ENCODE results near the gene FBXL15. TPM values are rescaled to one million over a fixed set of nuclear protein-coding genes. Genes with fewer than 3 reads are reported as not detected.
A peak's percentile ranks its signal among the peaks of the same experiment; 100 is the strongest.

Gene FBXL15
- total RNA-seq, 1 donor from 2014 or later = 8.6 TPM

DNA sequence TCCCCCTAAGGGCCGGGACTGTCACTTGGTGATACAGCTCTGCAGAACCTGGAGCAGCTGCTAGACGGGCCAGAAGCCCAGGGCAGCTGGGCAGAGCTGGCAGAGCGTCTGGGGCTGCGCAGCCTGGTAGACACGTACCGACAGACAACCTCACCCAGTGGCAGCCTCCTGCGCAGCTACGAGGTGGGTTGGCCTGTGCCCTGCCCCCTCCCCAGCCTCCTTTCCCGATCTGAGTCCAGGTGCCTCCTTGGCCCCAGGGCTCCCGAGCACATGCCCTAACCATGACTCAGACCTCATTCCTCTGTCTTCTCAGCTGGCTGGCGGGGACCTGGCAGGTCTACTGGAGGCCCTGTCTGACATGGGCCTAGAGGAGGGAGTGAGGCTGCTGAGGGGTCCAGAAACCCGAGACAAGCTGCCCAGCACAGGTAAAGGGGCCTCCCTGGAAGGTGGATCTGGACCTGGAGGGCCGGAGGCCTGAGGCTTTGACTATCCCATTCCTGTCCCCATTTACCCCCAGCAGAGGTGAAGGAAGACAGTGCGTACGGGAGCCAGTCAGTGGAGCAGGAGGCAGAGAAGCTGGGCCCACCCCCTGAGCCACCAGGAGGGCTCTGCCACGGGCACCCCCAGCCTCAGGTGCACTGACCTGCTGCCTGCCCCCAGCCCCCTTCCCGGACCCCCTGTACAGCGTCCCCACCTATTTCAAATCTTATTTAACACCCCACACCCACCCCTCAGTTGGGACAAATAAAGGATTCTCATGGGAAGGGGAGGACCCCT is 18.7 kb upstream of the FBXL15 start:
- Histone ChIP-seq H3K4me1 (ENCODE audit: insufficient read depth, low read length) (peaks cover 20% of the 10 kb centered on the region), H3K36me3 (ENCODE audit: insufficient read depth, low read length) (no peaks in the 10 kb centered on the region), H3K4me2 (ENCODE audit: low read length) (no peak overlapping the region), H3K27me3 (ENCODE audit: insufficient read depth, low read length) (no peaks in the 10 kb centered on the region), H3K9ac (ENCODE audit: low read length) (no peak overlapping the region), H4K20me1 (ENCODE audit: insufficient read depth, low read length) (peaks cover 12% of the 10 kb centered on the region), H2AFZ (ENCODE audit: low read depth, low read length) (no peak overlapping the region), H3K27ac (ENCODE audit: low read depth, low read length) (no peak overlapping the region), H3K4me3 (ENCODE audit: insufficient read depth, low read depth, low read length) (no peak overlapping the region), H3K9me3 (ENCODE audit: insufficient read depth, low read depth, low read length) (no peaks in the 10 kb centered on the region), H3K79me2 (ENCODE audit: insufficient read depth, low read length) (peaks cover 2% of the 10 kb centered on the region)
- H3K4me3 Mint-ChIP-seq (ENCODE audit: unreplicated experiment) = no peak overlapping the region
- H3K36me3 Mint-ChIP-seq (ENCODE audit: low read depth, unreplicated experiment) = peaks cover 6% of the 10 kb centered on the region
- TF ChIP-seq EZH2 (IDR thresholded peaks at IDR 0.05; ENCODE audit: insufficient read depth, low read length) = no peak
- TF ChIP-seq CTCF (IDR thresholded peaks at IDR 0.05; ENCODE audit: insufficient read depth, low read depth, low read length) = no peak
- DNase-seq (ENCODE audit: low read depth) (peak; percentile 39), FAIRE-seq (no peak)
- H3K27me3 Mint-ChIP-seq (ENCODE audit: low read depth, unreplicated experiment) = no peaks in the 10 kb centered on the region
- peaks cover 22% of the 10 kb centered on the region for H3K4me1 Mint-ChIP-seq (ENCODE audit: low read depth, unreplicated experiment)
- H3K9me3 Mint-ChIP-seq (ENCODE audit: unreplicated experiment) = no peaks in the 10 kb centered on the region
- peak overlapping the region; percentile 87 for H3K27ac Mint-ChIP-seq (ENCODE audit: unreplicated experiment)

DNA sequence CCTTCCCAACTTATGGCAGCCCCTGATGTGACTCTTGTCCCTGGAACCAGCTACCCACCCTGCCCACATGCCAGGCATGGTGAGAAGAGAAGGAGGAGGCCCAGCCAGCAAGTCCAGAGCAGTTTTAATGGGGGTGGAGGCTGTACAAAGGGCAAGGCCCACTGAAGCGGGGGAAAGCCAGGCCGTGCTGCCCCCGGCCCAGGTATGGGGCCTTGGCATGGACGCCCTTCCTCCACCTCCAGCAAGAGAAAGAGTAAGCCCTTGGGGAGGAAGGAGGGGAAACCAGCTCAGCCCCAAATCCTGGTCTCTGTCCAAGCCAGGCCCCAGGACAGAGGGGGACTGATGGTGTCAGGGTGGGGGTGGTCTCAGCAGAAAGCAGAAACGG is 18.1 kb upstream of the FBXL15 start:
- no peak overlapping the region for H2AFZ ChIP-seq (ENCODE audit: low read depth, low read length)
- Mint-ChIP-seq H3K27me3 (ENCODE audit: low read depth, unreplicated experiment) (no peaks in the 10 kb centered on the region), H3K9me3 (ENCODE audit: unreplicated experiment) (no peaks in the 10 kb centered on the region), H3K4me3 (ENCODE audit: unreplicated experiment) (no peak overlapping the region), H3K4me1 (ENCODE audit: low read depth, unreplicated experiment) (peaks cover 19% of the 10 kb centered on the region), H3K27ac (ENCODE audit: unreplicated experiment) (peak overlapping the region; percentile 81), H3K36me3 (ENCODE audit: low read depth, unreplicated experiment) (peaks cover 6% of the 10 kb centered on the region)
- H3K9me3 ChIP-seq (ENCODE audit: insufficient read depth, low read depth, low read length) = no peaks in the 10 kb centered on the region
- no peak for DNase-seq (ENCODE audit: low read depth)
- peaks cover 20% of the 10 kb centered on the region for H3K4me1 ChIP-seq (ENCODE audit: insufficient read depth, low read length)
- FAIRE-seq = no peak
- no peaks in the 10 kb centered on the region for H3K36me3 ChIP-seq (ENCODE audit: insufficient read depth, low read length)
- H3K9ac ChIP-seq (ENCODE audit: low read length) = no peak overlapping the region
- H3K27me3 ChIP-seq (ENCODE audit: insufficient read depth, low read length) = no peaks in the 10 kb centered on the region
- H4K20me1 ChIP-seq (ENCODE audit: insufficient read depth, low read length) = peaks cover 12% of the 10 kb centered on the region
- no peaks in the 10 kb centered on the region for H3K79me2 ChIP-seq (ENCODE audit: insufficient read depth, low read length)
- no peak overlapping the region for H3K4me2 ChIP-seq (ENCODE audit: low read length)
- no peak overlapping the region for H3K27ac ChIP-seq (ENCODE audit: low read depth, low read length)
- no peak overlapping the region for H3K4me3 ChIP-seq (ENCODE audit: insufficient read depth, low read depth, low read length)
- TF ChIP-seq EZH2 (IDR thresholded peaks at IDR 0.05; ENCODE audit: insufficient read depth, low read length) (no peak), CTCF (IDR thresholded peaks at IDR 0.05; ENCODE audit: insufficient read depth, low read depth, low read length) (no peak)

DNA sequence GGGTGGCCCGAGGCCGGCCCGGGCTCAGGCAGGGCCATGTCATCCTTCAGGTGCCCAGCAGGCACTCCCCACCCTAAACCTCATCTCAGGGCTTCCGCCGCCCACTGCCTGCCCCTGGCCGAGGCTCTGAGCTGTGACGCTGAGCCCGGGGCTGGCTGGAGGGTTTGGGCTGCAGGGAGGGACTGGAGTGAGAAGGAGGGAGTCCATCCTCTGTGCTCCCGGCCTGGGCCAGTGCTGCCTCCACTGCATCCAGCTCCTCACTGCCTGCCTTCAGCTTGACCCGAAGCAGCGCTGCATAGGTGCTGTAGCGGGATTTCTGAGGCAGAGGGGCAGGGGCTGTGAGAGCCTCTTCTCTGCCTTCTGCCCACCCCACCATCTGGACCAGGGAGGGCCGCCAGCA is 17.5 kb upstream of the FBXL15 start:
- Histone ChIP-seq H2AFZ (ENCODE audit: low read depth, low read length) (no peak overlapping the region), H3K27me3 (ENCODE audit: insufficient read depth, low read length) (no peaks in the 10 kb centered on the region), H3K4me2 (ENCODE audit: low read length) (no peak overlapping the region), H3K27ac (ENCODE audit: low read depth, low read length) (no peak overlapping the region), H3K4me3 (ENCODE audit: insufficient read depth, low read depth, low read length) (no peak overlapping the region), H4K20me1 (ENCODE audit: insufficient read depth, low read length) (peaks cover 17% of the 10 kb centered on the region), H3K4me1 (ENCODE audit: insufficient read depth, low read length) (peaks cover 20% of the 10 kb centered on the region), H3K9ac (ENCODE audit: low read length) (no peak overlapping the region), H3K9me3 (ENCODE audit: insufficient read depth, low read depth, low read length) (no peaks in the 10 kb centered on the region), H3K79me2 (ENCODE audit: insufficient read depth, low read length) (no peaks in the 10 kb centered on the region), H3K36me3 (ENCODE audit: insufficient read depth, low read length) (no peaks in the 10 kb centered on the region)
- Mint-ChIP-seq H3K9me3 (ENCODE audit: unreplicated experiment) (no peaks in the 10 kb centered on the region), H3K4me3 (ENCODE audit: unreplicated experiment) (no peak overlapping the region), H3K4me1 (ENCODE audit: low read depth, unreplicated experiment) (peaks cover 19% of the 10 kb centered on the region), H3K36me3 (ENCODE audit: low read depth, unreplicated experiment) (peaks cover 6% of the 10 kb centered on the region), H3K27ac (ENCODE audit: unreplicated experiment) (no peak overlapping the region), H3K27me3 (ENCODE audit: low read depth, unreplicated experiment) (peaks cover under 1% of the 10 kb centered on the region)
- FAIRE-seq = no peak
- TF ChIP-seq CTCF (IDR thresholded peaks at IDR 0.05; ENCODE audit: insufficient read depth, low read depth, low read length) (no peak), EZH2 (IDR thresholded peaks at IDR 0.05; ENCODE audit: insufficient read depth, low read length) (no peak)
- no peak for DNase-seq (ENCODE audit: low read depth)
